Hematopoietic multipotent progenitor cell treated with erythropoietin and hydrocortisone succinate and interleukin-3 and kit ligand, for 15 days (in vitro differentiated cells): ENCODE data around the gene SNAP25.

ENCODE experiments used
- DNase-seq: peaks from one replicate; pipeline ENCODE4 v3.0.0-alpha.2; 2015; ENCODE audit warnings: low spot score

SNAP25 gene

DNA sequence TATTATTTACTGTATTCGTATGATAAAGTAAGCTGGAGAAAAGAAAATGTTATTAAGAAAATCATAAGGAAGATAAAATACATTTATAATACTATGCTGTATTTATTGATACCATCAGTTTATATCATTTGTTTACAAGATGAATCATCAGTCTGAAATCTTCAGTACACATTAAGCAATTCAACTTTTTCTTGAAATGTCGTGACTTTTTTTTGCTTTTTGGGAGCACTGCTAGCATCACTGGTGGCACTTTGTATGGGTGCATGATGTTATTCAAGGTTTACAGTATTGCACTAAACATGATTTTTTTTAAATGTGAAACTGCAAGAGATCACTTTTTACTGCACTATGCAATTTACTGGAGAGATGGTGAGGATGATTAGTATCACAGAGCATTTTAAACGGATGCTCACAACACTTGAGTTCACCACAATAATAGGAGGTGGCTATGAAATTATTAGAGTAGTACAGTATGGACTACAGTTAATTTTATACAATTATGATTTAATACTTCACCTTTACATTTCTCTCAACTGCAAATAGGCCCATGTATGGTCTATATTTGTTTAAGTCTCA lies 85.9 kb downstream of the SNAP25 start:
- DNase-seq: no peak

DNA sequence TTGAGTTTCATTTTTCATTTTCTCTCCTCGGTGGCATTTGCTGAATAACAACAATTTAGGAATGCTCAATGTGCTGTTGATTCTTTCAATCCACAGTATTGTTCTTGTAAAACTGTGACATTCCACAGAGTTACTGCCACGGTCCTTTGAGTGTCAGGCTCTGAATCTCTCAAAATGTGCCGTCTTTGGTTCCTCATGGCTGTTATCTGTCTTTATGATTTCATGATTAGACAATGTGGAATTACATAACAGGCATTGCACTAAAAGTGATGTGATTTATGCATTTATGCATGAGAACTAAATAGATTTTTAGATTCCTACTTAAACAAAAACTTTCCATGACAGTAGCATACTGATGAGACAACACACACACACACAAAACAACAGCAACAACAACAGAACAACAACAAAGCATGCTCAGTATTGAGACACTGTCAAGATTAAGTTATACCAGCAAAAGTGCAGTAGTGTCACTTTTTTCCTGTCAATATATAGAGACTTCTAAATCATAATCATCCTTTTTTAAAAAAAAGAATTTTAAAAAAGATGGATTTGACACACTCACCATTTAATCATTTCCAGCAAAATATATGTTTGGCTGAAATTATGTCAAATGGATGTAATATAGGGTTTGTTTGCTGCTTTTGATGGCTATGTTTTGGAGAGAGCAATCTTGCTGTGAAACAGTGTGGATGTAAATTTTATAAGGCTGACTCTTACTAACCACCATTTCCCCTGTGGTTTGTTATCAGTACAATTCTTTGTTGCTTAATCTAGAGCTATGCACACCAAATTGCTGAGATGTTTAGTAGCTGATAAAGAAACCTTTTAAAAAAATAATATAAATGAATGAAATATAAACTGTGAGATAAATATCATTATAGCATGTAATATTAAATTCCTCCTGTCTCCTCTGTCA lies 88.1 kb downstream of the SNAP25 start:
- no peak for DNase-seq

DNA sequence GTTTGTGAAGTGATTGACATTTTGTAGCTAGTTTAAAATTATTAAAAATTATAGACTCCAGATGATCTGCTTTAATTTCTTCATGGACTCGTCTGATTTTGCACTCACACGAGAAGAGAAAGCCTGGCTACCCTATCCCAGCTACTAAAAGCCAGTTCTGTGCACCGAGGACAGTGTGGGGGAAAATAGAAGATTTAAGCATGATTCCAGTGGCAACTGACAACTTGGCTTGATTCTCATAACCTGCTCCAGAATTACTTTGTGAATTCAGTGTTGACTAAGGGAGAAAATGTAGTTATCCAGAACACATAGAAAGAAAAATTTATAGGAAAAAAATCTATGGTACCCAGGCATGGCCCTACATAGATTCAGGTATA lies 88.7 kb downstream of the SNAP25 start:
- no peak for DNase-seq

- no peak for DNase-seq
These were observed 90.0 kb downstream of the SNAP25 start for GRCh38 chr20:10308652-10309051.

DNA sequence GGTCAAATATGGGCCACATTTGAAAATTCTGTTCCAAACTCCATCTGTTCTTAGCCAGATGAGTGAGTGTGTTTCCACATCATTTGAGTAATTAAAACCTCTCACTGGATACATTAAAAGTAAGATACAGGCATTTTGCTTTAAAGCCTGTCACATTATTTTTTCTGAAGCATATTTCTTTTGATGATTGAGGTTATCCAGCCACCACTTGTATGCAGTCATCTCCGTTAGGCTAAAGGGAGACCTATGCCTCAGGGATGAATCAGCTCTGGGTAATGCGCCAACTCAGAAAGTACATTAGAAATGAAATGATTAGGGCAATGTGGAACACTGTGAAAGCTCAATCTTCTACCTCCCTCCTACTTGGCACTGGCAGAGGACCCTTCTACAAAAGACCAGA lies 90.7 kb downstream of the SNAP25 start:
- no peak for DNase-seq

DNA sequence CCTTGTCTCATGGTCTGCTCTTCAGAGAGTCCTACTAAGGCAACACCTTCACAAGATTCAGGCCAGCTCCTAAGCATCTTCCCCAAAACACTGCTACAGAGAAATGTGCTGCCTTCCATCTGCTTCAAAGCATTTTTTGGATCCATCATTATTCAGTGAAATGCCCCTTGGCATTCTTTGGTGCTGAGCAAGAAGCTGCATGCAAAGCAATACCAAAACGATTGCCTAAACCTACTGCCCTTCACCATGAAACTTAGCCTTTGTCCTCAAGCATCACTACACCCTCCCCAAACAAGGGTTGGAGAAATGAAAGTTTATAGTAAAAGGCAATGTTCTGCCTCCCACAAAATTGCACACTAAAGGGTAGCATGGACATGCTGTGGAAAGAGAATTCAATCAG lies 93.5 kb downstream of the SNAP25 start:
- DNase-seq: no peak

DNA sequence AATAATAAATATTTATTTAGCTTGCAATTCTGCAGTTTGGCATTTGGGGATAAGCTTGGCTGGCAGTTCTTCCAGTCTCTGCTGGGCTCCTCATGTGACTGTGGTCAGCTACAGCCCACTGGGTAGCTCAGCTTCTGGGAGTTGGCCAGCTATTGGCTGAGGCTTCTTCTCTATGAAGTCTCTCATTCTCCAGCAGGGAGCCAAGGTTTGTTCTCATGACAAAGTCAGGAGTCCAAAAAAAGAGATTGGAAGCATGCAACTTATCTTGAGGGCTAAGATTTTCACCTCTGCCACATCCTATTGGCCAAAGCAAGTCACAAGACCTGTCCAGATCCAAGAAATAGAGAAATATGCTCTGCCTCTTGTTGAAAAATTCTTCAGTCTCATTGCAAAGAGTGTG lies 94.6 kb downstream of the SNAP25 start:
- DNase-seq: no peak

GRCh38 chr20:10313701-10314100 lies 95.1 kb downstream of the SNAP25 start:
- DNase-seq: no peak

DNA sequence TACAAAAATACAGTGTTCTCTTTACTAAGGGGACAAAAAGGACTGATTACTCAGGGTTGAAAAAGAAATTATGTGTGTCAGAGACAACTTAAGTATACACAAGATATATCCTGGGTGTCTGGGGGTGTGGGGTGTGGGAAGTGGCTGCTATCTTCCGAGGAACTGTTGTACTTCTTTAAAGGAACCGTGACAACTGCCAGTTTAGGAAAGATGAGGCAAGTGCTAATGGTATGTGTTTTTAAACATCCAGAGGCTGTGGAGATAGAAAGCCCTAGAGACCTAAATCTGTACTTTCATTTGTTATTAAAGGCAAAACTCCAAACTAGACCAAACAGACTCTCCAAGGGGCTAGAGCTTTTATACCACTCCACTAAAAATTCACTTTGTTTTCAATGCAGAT lies 95.6 kb downstream of the SNAP25 start:
- DNase-seq: no peak

DNA sequence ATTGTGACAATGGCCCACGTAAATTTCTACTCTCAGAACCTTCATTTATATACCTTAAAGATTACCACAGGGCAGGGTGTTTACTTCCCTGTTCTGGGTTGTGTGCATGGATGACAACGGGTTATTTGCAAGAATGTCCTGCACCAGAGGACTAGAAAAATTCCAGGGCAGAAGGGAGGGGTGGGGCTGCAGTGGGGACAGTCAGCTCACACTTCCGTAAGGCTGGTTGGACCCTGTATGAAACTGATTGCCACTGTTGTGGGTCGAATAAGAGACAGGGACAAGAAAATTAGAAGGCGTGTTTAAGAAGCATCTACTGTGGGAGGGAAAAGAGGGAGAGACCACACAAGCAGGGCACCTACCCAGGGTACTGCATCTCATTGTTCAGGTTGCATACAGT lies 96.5 kb downstream of the SNAP25 start:
- DNase-seq: no peak

DNA sequence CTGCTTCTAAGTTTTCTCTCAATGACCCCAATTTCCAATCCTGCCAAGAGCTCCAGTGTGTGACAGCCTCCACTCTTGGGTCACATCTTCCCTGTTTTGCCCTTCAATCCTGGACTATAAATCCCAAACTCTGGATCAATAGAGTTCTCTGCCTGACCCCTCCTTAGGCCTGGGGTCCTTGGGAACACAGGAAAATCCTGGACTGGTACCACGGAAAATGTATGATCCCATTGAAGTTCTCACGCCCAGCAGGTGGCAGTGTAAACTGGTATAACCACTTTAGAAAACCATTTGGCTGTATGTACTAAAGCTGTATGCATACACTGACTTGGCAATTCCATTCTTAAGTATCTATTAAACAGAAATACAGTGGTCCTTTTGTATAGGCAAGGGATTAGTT lies 98.0 kb downstream of the SNAP25 start:
- DNase-seq: peak; percentile 3

- DNase-seq: no peak
These were observed 99.8 kb downstream of the SNAP25 start for GRCh38 chr20:10318291-10319024.

- no peak for DNase-seq
These were observed 101.2 kb downstream of the SNAP25 start for GRCh38 chr20:10319855-10320254.

DNA sequence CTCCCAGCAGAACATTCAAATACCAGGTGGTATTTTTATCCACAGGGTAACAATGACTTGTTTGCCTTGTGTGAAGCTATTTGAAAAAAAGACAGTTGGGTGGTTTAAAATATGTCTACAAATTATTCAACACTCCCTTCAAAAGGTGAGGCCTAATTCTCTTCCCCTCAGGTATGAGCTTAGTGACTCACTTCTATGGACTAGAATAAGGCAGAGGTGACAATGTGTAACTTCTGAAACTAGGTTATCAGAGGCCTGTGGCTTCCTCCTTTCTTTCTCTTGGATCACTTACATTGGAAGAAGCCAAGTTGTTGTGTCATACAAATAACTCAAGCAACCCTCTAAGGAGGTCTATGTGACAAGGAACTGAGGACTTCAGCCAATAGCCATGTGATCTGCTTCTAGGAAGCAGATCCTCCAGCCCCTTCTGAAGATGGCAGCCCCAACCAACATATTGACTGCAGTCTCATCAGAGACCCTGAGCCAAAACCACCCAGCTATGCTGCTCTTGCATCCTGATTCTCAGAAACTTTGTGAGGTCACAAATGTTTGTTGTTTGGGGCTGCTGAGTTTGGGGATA lies 102.6 kb downstream of the SNAP25 start:
- no peak for DNase-seq

DNA sequence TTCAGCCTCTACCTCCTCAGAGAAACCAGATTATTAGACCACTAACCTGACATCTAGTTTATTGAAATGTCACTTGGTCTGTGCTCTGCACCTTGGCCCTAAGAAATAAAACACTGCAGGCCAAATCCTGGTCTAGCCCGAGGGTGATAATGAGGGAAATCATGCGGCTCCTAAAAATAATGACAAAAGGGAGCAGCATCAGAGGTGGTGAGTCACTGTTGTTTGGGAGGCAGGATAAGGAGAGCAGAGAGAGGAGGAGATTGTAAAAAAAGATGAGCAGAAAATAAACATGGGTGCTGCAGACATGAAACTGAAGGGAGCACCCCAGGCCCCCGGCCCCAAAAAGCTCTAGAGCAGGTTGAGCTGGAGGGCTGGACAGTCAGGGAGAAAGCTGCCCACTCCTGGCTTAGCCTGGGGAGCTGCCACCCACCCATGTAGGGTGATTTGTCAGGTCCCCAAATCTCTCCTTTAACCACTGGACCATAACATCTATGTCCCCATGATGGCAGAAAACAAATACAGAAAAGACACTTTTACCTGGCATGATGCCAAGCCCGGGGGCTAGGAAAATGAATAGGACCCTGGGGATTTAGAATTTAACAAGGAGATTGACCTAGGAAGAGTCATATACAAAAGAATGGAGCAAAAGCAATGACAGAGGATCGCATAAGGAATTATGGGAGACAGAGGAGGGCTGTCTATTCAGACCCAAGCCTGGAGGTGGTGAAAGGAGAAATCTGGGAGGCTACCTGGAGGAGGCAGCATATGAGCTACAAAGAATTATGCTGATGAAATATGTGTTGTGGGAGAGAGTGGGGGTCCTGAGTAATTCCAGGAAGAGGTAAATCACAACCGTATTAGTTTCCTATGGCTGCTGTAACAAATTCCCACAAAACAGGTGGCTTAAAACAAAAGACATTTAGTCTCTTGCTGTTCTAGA lies 103.7 kb downstream of the SNAP25 start:
- DNase-seq: no peak

DNA sequence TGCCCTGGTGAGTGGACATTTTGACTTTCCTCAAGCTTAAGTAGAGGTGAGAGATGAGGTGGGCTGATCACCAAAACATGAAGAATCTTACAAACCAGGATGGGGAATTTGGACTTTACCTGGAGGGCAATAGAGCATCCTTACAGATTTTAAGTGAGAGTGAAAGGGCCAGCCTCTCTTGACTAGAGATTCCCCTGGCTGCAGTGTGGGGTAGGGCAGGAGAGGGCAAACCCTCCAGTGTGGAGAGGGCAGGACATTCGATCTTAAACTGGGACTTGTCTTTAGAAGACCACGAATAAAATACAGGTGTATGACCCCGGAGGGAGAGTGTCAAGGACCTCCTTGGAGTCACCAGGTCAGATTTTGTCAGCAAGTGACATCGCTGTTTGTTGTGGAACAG lies 105.1 kb downstream of the SNAP25 start:
- DNase-seq: no peak

DNA sequence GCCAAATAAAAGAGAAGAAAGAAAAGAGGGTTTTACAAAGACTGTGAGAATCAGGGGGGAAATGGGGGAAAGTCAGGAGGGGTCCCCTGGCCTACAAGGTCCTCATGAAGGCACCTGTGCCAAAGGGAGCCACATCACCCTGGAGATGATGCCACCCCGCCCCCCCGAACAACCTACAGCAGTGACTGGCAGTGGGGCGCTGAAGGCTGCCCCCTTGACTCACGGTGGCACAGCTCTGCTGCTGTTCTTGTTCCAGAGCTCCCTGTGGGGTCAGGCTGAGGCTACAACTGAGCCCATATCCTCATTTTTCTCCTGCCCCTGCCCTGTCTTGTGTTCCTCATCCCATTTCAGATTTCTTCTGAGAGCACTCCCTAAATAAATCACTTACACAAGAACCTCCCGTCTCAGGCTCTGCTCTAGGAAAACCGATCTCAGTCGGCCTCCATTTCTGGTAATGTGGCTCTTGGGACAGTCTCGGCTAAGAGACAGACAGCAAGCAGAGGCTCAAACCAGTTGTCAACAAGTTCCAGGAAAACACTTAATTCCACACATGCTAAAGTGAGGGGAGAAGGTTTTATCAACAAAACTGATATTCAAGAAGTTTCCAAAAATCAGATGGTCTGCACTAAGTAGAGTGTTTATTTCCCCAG lies 105.7 kb downstream of the SNAP25 start:
- no peak for DNase-seq

- no peak for DNase-seq
These were observed 110.2 kb downstream of the SNAP25 start for GRCh38 chr20:10328897-10329255.

GRCh38 chr20:10329387-10330005 lies 110.9 kb downstream of the SNAP25 start:
- DNase-seq: no peak

GRCh38 chr20:10330071-10330470 lies 111.4 kb downstream of the SNAP25 start:
- DNase-seq: no peak
